Stimulated activated CD4-positive, alpha-beta T cell treated with anti-CD3 and anti-CD28 coated beads, Interleukin-4, amount 100 ng/mL, for 48 hours (primary cell): ENCODE data around the gene ENPP1.
"Not testable (repeated sequence)": the region's sequence is repeated elsewhere in the genome, so short reads cannot be mapped to it uniquely, and the experiment has no call there.

ENCODE experiments used
- DNase-seq, 2 donors: peaks; one replicate each; pipeline ENCODE4 v3.0.0-alpha.2; 2020; ENCODE audit warnings: low read depth in 2 of 2

Gene ENPP1

DNA sequence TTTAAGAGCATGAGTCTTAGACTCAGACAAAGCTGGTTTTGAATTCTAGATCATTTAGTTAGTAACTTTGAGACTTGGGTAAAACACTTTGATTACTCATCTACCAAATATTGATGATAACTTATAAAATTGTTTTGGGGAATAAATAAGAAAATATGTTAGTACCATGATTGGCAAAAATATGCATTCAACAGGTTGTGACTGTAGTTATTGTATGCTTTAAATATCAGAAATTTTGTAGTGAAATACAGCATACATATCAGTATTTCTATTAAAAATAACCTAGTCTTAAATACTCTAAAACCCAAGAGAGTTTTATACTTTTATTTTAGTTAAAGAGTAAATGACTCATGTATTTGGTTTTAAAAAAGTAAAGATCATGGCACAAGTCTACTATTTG, 68.7 kb downstream of the ENPP1 start:
- no peak for DNase-seq

DNA sequence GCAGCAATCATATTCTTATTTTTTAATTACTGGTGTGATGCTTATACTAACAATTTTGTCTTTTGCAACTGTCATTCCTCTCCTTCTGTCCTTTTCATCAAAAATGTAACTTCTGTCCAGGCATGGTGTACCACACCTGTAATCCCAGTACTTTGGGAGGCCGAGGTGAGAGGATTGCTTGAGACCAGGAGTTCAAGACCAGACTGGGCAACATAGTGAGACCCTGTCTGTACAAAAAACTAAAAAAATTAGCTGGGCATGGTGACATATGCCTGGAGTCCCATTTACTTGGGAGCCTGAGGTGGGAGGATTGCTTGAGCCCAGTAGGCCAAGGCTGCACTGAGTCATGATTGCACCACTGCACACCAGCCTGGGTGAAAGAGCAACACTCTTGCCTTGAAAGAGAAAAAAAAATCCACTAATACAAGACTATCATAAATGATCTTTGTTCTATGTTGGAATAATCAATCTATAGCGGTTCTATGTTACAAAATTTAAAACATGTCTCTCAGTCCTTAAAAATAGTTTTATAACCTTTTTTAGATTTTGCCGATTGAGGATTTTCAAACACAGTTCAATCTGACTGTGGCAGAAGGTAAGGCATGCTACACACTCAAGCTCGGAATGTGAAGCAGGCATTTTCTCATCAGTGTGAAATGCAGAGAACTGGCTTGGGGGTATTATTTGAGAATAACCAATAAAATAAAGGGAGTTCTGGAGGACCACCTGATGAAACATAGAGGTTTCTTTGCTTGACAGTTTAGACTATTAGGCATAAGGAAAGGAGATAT, 70.4 kb downstream of the ENPP1 start:
- DNase-seq = no peak

DNA sequence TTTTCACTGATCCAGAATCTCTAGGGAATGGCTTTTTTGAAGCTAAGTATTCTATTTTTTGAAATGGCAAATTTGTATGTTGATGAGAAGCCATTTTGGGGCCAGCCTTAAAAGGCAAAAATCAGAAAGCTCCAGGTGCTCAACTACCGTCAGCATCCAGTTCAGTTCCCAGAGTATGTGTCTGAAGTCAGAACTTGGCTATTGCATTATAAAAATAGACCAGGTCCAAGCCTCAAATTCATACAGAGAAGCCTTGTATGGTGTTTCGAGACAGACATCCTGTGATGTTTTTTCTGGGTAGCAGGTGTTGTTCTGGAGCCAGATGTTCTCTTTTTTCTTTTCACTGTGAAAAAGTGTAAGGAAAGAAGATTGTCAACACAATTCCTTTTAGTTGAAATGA, 75.2 kb downstream of the ENPP1 start:
- DNase-seq = no peak

DNA sequence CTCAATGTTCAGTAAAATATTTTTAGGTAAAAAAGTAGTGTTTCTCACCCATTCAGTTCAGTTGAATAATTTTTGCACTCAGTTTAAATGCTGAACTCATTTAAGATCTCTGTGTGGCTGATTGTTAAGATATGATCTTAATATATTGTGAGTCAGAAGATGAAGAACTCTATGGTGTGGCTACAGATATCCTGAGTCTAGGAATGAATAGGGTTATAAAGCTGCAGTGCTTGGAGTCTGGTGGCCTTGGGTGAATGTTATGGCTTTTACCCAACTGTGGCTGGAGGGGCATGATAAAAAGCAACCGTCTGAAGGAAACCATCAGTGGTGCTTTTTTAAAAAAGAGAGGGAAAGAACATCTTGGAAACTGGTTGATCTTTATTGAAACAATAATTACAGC, 77.4 kb downstream of the ENPP1 start:
- DNase-seq = no peak

DNA sequence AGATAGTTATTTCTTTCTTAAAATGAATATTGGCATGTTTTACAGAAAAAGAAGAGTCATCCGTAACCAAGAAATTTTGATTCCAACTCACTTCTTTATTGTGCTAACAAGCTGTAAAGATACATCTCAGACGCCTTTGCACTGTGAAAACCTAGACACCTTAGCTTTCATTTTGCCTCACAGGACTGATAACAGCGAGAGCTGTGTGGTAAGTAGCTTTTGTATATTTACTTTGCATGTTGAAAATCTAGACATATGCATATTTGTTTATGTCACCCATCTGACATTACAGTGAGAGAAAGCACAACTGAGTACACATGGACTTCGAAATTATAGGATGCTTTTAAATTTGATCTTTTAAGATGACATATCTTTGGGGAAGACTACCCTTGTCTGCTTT, 78.7 kb downstream of the ENPP1 start:
- DNase-seq = no peak

DNA sequence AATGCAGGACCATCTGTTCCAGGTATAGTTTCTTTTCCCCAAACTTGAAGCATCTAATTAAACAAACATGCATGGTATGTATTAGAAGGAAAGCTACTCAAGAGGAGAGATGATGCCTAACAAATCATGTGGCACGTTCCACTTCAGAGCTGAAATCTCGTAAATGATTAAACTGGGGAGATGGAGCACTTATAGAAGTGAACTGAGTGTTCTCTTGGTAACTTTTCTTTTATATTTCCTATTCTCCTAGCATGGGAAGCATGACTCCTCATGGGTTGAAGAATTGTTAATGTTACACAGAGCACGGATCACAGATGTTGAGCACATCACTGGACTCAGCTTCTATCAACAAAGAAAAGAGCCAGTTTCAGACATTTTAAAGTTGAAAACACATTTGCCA, 82.3 kb downstream of the ENPP1 start:
- DNase-seq = no peak

DNA sequence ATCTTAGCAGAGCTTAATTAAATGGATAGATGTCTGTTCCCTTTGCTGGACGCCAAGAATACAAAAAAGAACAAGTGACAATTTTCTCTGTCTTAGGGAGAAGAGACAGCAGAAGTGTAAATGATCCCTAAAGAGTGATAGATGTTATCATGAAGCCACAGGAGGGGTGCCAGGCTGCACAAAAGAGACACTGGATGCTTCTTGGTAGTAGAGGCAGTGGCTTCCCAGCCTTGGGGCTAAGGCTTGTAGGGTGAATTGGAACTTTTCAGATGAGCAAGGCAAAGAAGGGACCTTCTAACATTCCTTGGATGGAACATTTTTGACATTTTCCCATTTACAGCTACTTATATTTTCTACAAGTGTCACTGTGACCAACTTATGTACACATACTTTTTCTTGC, 85.4 kb downstream of the ENPP1 start:
- no peak for DNase-seq

DNA sequence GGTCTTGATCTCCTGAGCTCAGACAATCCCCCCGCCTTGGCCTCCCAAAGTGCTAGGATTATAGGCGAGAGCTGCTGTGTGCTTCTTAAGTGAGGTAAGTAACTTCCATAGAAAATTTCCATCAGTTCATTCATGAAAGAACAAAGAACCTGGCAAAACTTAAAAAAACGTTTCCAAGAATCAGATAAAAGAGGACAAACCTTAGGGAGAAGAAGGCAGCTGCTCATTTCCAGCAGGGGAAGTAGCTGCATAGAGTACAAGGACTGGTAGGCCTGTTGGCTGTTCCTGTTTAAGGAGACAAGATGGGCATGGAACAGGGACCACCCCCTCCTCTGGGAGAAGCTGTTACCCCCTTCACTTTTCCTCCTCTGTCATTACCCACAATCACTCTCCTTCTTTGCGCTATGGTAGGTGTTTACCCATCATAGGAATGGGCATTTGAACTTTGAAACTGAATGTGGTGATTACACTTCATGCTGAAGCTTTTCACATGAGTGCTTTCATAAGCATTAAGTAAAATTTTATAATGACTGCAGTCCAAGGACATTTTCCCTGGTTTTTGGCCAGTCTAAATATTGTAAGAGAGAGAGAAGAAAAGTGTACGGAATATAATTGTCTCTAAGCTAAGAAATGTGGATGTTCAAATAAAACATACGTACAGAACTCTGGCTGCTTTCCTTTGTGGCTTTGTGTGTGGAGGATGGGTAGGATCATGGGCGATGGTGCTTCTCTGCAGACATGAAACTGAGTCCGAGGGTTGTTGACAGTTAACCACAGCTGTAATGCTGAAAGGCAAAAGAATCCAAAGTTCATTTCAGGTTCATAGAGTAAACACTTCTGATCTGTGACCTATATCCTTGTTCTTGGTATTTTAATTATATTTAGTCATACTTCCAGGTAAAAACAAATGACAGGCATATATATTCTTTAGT, 86.9 kb downstream of the ENPP1 start:
- no peak for DNase-seq

DNA sequence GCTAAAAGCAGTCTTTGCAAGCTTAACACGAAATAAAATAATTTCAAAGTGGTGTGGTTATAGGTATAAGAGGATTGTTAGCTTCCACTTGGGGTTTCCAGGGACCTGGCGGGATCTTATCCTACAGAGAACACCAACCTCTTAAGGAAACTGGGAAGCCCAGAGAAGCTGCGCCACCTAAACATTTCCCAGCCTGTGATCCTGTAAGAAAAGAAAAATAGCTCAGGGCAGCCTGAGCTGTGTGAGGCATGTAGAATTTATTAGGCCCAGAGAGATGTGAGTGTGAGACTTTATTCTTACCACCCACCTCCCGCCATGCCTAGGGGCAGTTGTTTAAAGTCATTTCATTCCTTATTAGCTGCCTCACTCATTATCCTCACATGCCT, 89.2 kb downstream of the ENPP1 start:
- no peak for DNase-seq

DNA sequence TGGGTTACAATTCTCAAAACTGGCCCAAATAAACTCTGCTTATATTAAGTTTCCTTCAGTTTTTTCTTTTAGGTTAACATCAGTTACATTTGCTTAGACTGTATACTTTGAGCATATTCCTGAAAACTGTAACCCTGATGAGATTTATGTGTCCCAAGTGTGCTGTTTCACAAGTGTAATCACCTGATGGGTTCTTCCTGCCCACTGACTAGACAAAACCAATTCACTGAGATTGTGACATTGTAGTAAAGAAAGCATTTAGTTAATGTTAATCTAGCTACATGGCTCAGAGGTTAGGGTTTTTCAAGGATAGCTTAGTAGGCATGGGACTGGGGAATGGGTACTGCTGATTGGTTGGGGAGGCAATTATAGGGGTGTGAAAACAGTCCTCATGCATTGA, 89.8 kb downstream of the ENPP1 start:
- no peak for DNase-seq

DNA sequence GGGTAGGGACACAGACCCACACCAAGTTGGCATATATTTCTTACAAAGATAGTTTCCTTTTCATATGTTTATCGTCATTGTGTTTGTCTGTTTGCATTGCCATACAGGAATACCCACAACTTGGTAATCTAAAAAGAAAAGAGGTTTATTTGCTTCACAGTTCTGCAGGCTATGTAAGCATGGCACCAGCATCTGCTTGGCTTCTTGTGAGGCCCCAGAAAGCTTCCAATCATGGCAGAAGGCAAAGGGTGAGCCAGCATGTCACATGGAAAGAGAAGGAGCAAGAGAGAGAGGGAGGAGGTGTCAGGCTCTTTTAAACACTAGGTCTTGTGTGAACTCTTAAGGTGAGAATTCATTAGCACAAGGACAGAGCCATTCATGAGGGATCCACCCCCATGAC, 90.9 kb downstream of the ENPP1 start:
- no peak for DNase-seq

DNA sequence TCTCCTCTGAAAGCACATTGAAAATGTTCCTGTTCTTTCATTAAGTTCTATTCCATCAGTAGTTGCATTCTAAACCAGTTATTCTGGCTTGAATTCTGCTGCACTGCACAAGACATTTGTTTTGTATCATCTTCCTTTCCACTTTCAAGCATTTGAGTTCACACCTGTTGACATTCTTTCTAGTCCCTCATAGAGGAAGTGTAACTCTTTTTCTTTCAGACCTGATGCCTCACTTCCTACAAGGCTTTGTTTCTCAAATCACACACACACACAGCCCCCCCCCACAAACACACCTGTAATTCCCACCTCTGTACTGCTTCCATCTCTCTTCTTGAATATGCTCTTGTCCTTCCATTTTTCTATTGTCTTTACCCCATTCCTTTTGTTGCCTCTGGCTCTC, 92.4 kb downstream of the ENPP1 start:
- no peak for DNase-seq

DNA sequence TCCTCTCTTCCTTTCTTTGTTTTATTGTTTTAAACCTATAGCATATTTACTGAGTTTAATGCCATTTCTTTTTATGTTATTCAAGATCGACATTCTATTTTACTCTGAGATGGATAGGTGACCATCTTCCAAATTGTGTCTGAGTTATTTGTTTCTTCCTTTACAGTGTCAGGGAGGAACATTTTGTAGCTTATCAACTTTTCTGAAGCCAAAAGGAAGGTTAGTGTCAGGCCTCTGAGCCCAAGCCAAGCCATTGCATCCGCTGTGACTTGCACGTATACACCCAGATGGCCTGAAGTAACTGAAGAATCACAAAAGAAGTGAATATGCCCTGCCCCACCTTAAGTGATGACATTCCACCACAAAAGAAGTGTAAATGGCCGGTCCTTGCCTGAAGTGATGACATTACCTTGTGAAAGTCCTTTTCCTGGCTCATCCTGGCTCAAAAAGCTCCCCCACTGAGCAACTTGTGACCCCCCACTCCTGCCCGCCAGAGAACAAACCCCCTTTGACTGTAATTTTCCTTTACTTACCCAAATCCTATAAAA, 93.6 kb downstream of the ENPP1 start:
- DNase-seq = not testable (repeated sequence)

DNA sequence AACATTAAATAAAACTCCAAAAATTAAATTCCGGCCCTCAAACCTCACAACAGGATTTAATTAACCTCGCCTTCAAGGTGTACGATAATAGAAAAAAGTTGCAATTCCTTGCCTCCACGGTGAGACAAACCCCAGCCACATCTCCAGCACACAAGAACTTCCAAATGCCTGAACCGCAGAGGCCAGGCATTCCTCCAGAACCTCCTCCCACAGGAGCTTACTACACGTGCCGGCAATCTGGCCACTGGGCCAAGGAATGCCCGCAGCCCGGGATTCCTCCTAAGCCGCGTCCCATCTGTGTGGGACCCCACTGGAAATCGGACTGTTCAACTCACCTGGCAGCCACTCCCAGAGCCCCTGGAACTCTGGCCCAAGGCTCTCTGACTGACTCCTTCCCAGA, 95.9 kb downstream of the ENPP1 start:
- not testable (repeated sequence) for DNase-seq

DNA sequence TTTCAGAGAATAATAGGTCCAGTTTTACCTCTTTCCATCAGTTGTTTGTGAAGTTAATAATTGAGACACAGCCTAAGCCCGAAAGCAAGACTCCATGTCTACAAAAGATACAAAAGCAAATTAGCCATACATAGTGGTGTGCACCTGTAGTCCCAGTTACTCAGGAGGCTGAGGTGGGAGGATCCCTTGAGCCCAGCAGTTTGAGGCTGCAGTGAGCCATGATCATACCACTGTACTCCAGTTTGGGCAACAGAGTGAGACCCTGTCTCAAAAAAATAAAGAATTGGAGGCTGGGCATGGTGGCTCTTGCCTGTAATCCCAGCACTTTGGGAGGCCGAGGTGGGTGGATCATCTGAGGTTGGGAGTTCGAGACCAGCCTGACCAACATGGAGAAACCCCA, 101.0 kb downstream of the ENPP1 start:
- not testable (repeated sequence) for DNase-seq

DNA sequence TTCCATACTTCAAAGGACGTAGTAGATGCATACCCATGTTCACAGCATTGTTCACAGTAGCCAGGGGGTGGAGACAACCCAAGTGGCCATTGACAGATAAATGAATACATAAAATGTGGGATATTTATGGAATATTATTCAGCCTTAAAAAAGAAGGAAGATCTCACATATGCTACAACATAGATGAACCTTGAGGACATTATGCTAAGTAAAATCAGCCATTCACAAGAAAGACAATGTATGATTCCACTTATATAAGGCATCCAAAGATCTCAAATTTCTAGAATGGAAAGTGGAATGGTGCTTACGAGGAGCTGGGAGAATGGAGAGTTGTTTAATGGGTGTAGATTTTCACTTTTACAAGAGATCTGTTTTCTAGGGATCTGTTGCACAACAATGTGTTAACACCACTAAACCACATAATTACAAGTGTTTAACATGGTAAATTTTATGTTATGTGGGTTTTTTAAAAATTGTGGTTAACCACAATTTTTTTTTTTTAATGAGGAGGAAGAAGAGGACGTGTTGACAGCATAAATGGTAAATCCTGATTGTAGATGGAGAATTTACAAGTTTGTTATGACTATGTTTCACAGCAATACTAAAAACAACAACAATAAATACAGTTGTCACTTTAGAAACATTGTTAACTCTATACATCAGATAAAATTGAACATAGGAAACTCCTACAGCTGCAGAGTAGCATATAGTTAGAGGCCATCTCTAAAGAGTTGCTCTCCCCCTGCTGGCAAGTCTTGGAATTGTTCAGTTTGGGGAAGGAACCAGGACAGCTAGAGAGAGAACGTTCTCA, 101.8 kb downstream of the ENPP1 start:
- peak; percentile 63 to 73 for DNase-seq

DNA sequence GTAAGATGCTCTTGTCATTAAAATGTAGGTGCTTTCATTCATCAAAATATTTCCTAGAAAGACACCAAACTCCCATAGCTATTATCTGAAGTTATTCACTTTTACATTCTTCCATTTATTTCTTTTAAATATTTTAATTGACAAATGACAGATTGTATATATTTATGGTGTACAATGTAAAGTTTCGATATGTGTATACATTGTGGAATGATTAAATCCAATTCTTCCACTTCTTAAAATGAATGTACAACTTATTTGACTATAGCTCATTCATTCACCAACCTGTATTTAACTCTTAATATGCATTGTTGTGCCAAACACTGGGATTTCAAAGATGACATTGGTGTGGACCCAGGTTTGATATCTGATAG, 102.4 kb downstream of the ENPP1 start:
- no peak for DNase-seq

DNA sequence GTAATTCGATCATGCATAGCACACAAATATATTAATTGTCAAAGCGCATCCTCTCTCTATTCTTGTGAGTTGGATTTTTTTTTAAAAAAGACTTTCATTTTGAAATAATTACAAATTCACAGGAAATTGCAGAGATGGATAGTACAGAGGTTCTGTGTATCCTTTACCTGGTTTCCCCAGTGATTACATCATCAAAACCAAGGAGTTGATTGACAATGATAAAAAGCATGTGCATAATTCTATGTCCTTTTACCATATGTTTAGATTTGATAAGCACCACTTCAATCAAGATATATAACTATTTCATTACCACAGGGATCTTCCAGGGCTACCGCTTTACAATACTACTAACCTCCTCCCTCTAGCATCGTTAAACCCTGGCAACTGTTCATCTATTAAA, 103.1 kb downstream of the ENPP1 start:
- DNase-seq = no peak

DNA sequence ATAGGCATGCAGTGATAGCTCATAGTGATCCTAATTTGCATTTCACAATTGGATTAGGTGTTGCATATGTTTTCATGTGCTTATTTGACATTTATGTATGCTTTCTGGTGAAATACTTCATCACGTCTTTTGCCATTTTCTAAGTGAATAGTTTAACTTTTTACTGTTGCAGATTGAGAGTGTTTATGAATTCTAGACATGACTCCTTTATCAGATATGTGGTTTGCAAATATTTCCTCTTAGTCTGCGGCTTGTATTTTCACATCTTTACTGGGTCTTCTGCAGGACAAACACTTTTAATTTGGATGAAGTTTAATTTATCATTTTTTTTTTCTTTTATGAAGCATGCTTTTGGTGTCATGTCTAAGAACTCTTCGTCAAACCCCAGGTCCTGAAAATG, 104.1 kb downstream of the ENPP1 start:
- DNase-seq = no peak

DNA sequence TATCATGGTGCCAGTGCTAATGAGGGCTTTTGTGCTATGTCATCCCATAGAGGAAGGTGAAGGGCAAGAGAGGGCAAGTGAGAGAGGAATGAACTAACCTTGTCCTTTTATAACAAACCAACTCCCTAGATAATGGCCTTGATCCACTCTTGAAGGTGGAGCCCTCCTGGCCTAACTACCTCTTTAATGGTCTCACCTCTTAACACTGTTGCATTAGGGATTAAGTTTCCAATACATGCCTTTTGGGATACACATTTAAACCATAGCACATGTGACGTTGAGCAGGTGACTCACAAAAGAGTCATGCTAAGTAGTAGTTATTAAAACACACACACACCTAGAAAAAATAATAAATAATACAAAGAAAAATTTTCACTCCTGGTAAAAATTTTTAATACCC, 106.4 kb downstream of the ENPP1 start:
- DNase-seq = no peak

DNA sequence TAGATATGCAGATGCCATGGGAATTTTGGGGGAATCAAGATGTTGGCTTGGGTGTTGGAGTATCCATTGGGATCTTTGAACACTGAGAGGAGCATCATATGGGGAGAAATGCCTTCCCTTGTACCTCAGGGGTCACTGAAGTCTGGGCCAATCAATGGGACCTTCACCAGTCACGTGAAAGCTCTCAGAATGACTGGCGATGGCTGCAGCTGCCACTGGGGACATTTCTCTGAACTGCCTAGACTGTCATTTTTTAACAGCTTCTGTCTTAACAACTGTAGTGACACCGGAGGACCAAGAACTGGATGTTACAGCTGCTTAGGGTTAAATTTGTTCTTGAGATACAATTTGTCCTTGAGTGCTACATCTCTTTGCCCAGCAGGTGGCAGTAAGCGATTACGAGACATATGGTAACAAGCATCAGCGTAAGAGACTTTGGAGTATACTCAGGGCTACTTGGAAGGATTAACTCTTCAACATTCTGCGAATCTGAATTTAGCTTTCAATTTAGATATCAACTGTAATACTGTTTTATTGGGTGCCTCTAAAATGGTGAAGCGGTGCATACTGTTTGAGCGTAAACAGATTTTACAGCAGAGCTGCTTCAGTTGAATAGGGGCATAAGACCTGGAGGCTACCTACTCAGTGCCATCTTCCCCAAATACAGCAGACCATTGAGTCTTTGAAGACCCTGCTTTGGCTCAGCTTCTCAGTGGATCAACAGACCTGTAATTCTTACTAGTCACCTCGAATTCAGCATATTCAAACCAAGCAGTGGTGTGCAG, 107.3 kb downstream of the ENPP1 start:
- peak; percentile 32 to 41 for DNase-seq
